H9 (cell line): ENCODE results near the gene MECR. TPM values are rescaled to one million over a fixed set of nuclear protein-coding genes. Genes with fewer than 3 reads are reported as not detected.

ENCODE experiments used
- DNase-seq: peaks from one replicate; pipeline ENCODE4 v3.0.0-alpha.2; 2017
- H2AFZ ChIP-seq: one replicate; pipeline ENCODE4 v1.6.1; 2013; ENCODE audit warnings: mild to moderate bottlenecking, low read length, control low read depth, moderate library complexity
- H2AK5ac ChIP-seq: 2 replicates; pipeline ENCODE4 v1.6.1; 2013; ENCODE audit warnings: low read length, control low read depth, mixed read lengths; ENCODE audit not compliant: insufficient read length
- H2BK120ac ChIP-seq: one replicate; pipeline ENCODE4 v1.6.1; 2013; ENCODE audit warnings: low read depth, mild to moderate bottlenecking, low read length, control low read depth, inconsistent platforms; ENCODE audit not compliant: poor library complexity, severe bottlenecking
- H2BK12ac ChIP-seq: 2 replicates; pipeline ENCODE4 v1.6.1; 2013; ENCODE audit warnings: low read length, control low read depth, mixed read lengths, low read depth; ENCODE audit not compliant: insufficient read length
- H2BK15ac ChIP-seq: 2 replicates; pipeline ENCODE4 v1.6.1; 2013; ENCODE audit warnings: low read depth, low read length, control low read depth
- H2BK20ac ChIP-seq: one replicate; pipeline ENCODE4 v1.6.1; 2013; ENCODE audit warnings: low read depth, mild to moderate bottlenecking, low read length, control low read depth, inconsistent platforms; ENCODE audit not compliant: poor library complexity, severe bottlenecking
- H2BK5ac ChIP-seq: 2 replicates; pipeline ENCODE4 v1.6.1; 2013; ENCODE audit warnings: low read length, control low read depth, mixed read lengths; ENCODE audit not compliant: insufficient read length
- H3K14ac ChIP-seq: 2 replicates; pipeline ENCODE4 v1.6.1; 2013; ENCODE audit warnings: low read length, control low read depth; ENCODE audit not compliant: insufficient read depth
- H3K18ac ChIP-seq: 2 replicates; pipeline ENCODE4 v1.6.1; 2013; ENCODE audit warnings: low read depth, mild to moderate bottlenecking, mixed read lengths, low read length, control low read depth; ENCODE audit not compliant: insufficient read length
- H3K23ac ChIP-seq: 2 replicates; pipeline ENCODE4 v1.6.1; 2013; ENCODE audit warnings: low read length, control low read depth, mixed read lengths, low read depth; ENCODE audit not compliant: insufficient read length
- H3K23me2 ChIP-seq: 2 replicates; pipeline ENCODE4 v1.6.1; 2013; ENCODE audit warnings: low read depth, mild to moderate bottlenecking, mixed read lengths, low read length, control low read depth; ENCODE audit not compliant: insufficient read length, poor library complexity, severe bottlenecking
- H3K27ac ChIP-seq: 2 replicates; pipeline ENCODE4 v1.5.1; 2013; ENCODE audit warnings: low read length, control low read depth, mixed read lengths, low read depth; ENCODE audit not compliant: insufficient read length
- H3K27me3 ChIP-seq: 2 replicates; pipeline ENCODE4 v1.6.1; 2013; ENCODE audit warnings: low read length, control low read depth, inconsistent platforms; ENCODE audit not compliant: insufficient read depth
- H3K4ac ChIP-seq: 2 replicates; pipeline ENCODE4 v1.6.1; 2013; ENCODE audit warnings: low read depth, mild to moderate bottlenecking, control low read depth, inconsistent platforms, low read length, moderate library complexity
- H3K4me1 ChIP-seq: 2 replicates; pipeline ENCODE4 v1.6.1; 2013; ENCODE audit warnings: low read length, control low read depth, inconsistent platforms; ENCODE audit not compliant: insufficient read depth
- H3K4me2 ChIP-seq: 2 replicates; pipeline ENCODE4 v1.6.1; 2013; ENCODE audit warnings: low read length, control low read depth, mixed read lengths; ENCODE audit not compliant: insufficient read length, insufficient read depth
- H3K56ac ChIP-seq: 2 replicates; pipeline ENCODE4 v1.6.1; 2013; ENCODE audit warnings: low read depth, mild to moderate bottlenecking, mixed read lengths, low read length, control low read depth; ENCODE audit not compliant: insufficient read length
- H3K79me1 ChIP-seq: 2 replicates; pipeline ENCODE4 v1.6.1; 2013; ENCODE audit warnings: low read depth, mild to moderate bottlenecking, moderate library complexity, low read length, control low read depth, inconsistent platforms; ENCODE audit not compliant: insufficient read depth, poor library complexity, severe bottlenecking
- H3K79me2 ChIP-seq: 2 replicates; pipeline ENCODE4 v1.6.1; 2013; ENCODE audit warnings: low read length, control low read depth, inconsistent platforms; ENCODE audit not compliant: insufficient read depth
- H3K9ac ChIP-seq: 2 replicates; pipeline ENCODE4 v1.6.1; 2013; ENCODE audit warnings: low read length, control low read depth, mixed read lengths; ENCODE audit not compliant: insufficient read length; ENCODE audit errors: extremely low read depth
- H3K9me3 ChIP-seq: one replicate; pipeline ENCODE4 v1.6.1; 2013; ENCODE audit warnings: low read depth, low read length, inconsistent platforms; ENCODE audit not compliant: control insufficient read depth
- H3T11ph ChIP-seq: one replicate; pipeline ENCODE4 v1.6.1; 2013; ENCODE audit warnings: mild to moderate bottlenecking, low read length, control low read depth, inconsistent platforms
- H4K20me1 ChIP-seq: one replicate; pipeline ENCODE4 v1.6.1; 2013; ENCODE audit not compliant: control insufficient read depth, insufficient read length, insufficient read depth
- H4K5ac ChIP-seq: 2 replicates; pipeline ENCODE4 v1.6.1; 2013; ENCODE audit warnings: low read depth, mild to moderate bottlenecking, mixed read lengths, low read length, control low read depth; ENCODE audit not compliant: insufficient read length
- H4K8ac ChIP-seq: replicated peaks from 2 replicates; pipeline ENCODE4 v1.6.1; 2013; ENCODE audit warnings: low read length, control low read depth, mixed read lengths, low read depth; ENCODE audit not compliant: insufficient read length
- H4K91ac ChIP-seq: 2 replicates; pipeline ENCODE4 v1.6.1; 2013; ENCODE audit warnings: low read depth, mild to moderate bottlenecking, moderate library complexity, mixed read lengths, low read length, control low read depth; ENCODE audit not compliant: insufficient read length
- H3K27ac Mint-ChIP-seq, 3 experiments: 2 replicates in 2 of 3; 3 replicates in 1 of 3; pipeline ENCODE4 v1.8.0; 2020 to 2021; ENCODE audit warnings: mixed read lengths in 3 of 3, mild to moderate bottlenecking in 1 of 3, moderate library complexity in 1 of 3
- H3K27me3 Mint-ChIP-seq: 2 replicates; pipeline ENCODE4 v1.8.0; 2021; ENCODE audit warnings: low read depth, mild to moderate bottlenecking, moderate library complexity, mixed read lengths
- H3K36me3 Mint-ChIP-seq, 3 experiments: 2 replicates in 2 of 3; 3 replicates in 1 of 3; pipeline ENCODE4 v1.8.0; 2020 to 2021; ENCODE audit warnings: low read depth in 3 of 3, mixed read lengths in 3 of 3; ENCODE audit not compliant: insufficient read depth in 1 of 3
- H3K4me1 Mint-ChIP-seq, 2 experiments: 2 replicates each; pipeline ENCODE4 v1.8.0; 2020; ENCODE audit warnings: mixed read lengths in 2 of 2
- H3K4me3 Mint-ChIP-seq, 2 experiments: 2 replicates in 1 of 2; 3 replicates in 1 of 2; pipeline ENCODE4 v1.8.0; 2020 to 2021; ENCODE audit warnings: mild to moderate bottlenecking in 2 of 2, mixed read lengths in 2 of 2, moderate library complexity in 1 of 2
- H3K9me3 Mint-ChIP-seq, 2 experiments: 2 replicates in 1 of 2; 3 replicates in 1 of 2; pipeline ENCODE4 v1.8.0; 2020; ENCODE audit warnings: mild to moderate bottlenecking in 2 of 2, mixed read lengths in 2 of 2, moderate library complexity in 1 of 2
- CTCF ChIP-seq: fragments of 200-600 bp; sonication (generic); conservative IDR thresholded peaks from 3 replicates; pipeline ENCODE4 v1.8.0; 2021; ENCODE audit warnings: antibody characterized with exemption, mild to moderate bottlenecking
- WGBS: extraction: QIAGEN DNeasy Blood & Tissue Kit; methylation state at CpG from one replicate; pipeline ENCODE4 v1.1.7; 2013; ENCODE audit warnings: missing lambda C conversion rate, low lambda C conversion rate, mixed read lengths; ENCODE audit not compliant: insufficient read length; ENCODE audit errors: extremely low coverage; 5-methylcytosine and 5-hydroxymethylcytosine counted together
- total RNA-seq: library from RNA; stranded (reverse); gene quantifications from 2 replicates; pipeline ENCODE4 v1.2.1, GENCODE V29; 2021

The MECR gene
- total RNA-seq, 1 experiment from 2014 or later, result 30.9 TPM

DNA sequence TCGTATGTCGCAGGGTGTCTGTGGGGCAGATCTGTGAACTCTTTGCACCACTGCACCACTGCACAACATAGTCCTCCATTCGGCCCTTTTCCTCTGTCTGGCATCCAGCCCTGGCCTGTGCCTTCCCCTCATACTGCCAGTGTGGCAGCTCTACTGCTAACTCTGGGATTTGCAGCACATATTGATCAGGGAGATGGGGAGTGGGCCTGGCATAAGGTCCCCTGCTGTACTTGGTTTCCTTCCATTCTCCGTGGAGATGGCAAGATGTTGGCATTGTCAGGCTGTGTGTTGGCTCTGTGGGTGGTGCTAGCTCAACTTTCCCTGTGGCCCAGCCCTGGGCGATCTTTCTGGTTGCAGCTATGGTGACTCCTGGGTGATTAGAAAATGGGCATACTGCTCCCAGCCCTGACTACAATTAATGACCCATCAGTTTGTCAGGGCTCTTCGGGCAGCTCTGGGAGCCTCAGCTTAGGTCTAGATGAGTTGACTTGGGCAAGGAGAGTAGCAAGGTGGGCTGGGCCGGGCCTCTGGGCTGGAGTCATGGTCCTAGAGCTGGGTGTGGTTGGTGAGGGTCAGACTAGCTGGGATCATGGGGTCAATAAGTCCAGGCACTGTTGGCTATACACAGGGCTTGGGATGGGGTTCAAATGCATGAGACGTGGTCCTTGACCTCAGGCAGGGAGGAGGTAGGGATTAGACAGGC lies 17.0 kb upstream of the MECR start:
- H3K4me2 ChIP-seq, result no peak overlapping the region
- no peak overlapping the region for H3K56ac ChIP-seq
- no peak overlapping the region for H2BK15ac ChIP-seq
- H3K36me3 Mint-ChIP-seq, result no peaks in the 10 kb centered on the region
- H3K4me3 Mint-ChIP-seq, result 0 out of 5 replicates have a peak overlapping the region, but pooled peaks of 1 of the 2 experiments have one; percentile 27
- DNase-seq, result no peak
- TF ChIP-seq CTCF, result no peak
- no peak overlapping the region for H2BK20ac ChIP-seq
- no peak overlapping the region for H2BK5ac ChIP-seq
- H3K9me3 Mint-ChIP-seq, result no peaks in the 10 kb centered on the region
- H3K9me3 ChIP-seq, result no peaks in the 10 kb centered on the region
- no peak overlapping the region for H2AK5ac ChIP-seq
- H4K20me1 ChIP-seq, result no peaks in the 10 kb centered on the region
- no peaks in the 10 kb centered on the region for H3K79me2 ChIP-seq
- H3K23me2 ChIP-seq, result peaks cover 3% of the 10 kb centered on the region
- no CpG with 5 or more reads among the region's 8 CpGs for WGBS
- no peak overlapping the region for H4K5ac ChIP-seq
- peak overlapping the region; percentile 7; the same call in 1 of the 2 replicates for H3K14ac ChIP-seq
- H3K27me3 Mint-ChIP-seq, result no peaks in the 10 kb centered on the region
- no peak overlapping the region for H3K4ac ChIP-seq
- no peak overlapping the region for H4K91ac ChIP-seq
- no peak overlapping the region for H2AFZ ChIP-seq
- H2BK120ac ChIP-seq, result no peak overlapping the region
- H3K27ac Mint-ChIP-seq, result peak overlapping the region in 2 of 3 experiments; percentile 49 to 86; a peak in 4 of 7 replicates
- H3K23ac ChIP-seq, result no peak overlapping the region
- peaks cover 43 to 52% of the 10 kb centered on the region in 2 experiments for H3K4me1 Mint-ChIP-seq
- H3K4me1 ChIP-seq, result peaks cover 13% of the 10 kb centered on the region; the same call in 1 of the 2 replicates
- H3K27me3 ChIP-seq, result no peaks in the 10 kb centered on the region
- no peak overlapping the region for H3K27ac ChIP-seq
- H3K18ac ChIP-seq, result peak overlapping the region; percentile 20
- H3K79me1 ChIP-seq, result no peaks in the 10 kb centered on the region
- H2BK12ac ChIP-seq, result peak overlapping the region; percentile 1
- H3T11ph ChIP-seq, result no peak overlapping the region
- H3K9ac ChIP-seq, result no peak overlapping the region
- no peak overlapping the region for H4K8ac ChIP-seq
